ENCODE measurements around the gene HDAC11.

Gene HDAC11

GRCh38 chr3:13502791-13503060, 22.6 kb downstream of the HDAC11 start:
- H3K9ac ChIP-seq (ENCODE audit: low read length), result no peak overlapping the region

GRCh38 chr3:13504161-13504831, 24.2 kb downstream of the HDAC11 start:
- Histone ChIP-seq H3K9me3 (replicated peaks; ENCODE audit: insufficient read depth, low read length) (no peaks in the 10 kb centered on the region), H3K4me3 (ENCODE audit: low read length) (no peak overlapping the region), H3F3A (ENCODE audit: insufficient read depth, low read length) (no peaks in the 10 kb centered on the region), H2AFZ (ENCODE audit: low read length) (no peak overlapping the region), H4K20me1 (ENCODE audit: insufficient read depth, low read length) (no peaks in the 10 kb centered on the region), H3K79me2 (ENCODE audit: low read length) (no peaks in the 10 kb centered on the region), H3K9me2 (replicated peaks; ENCODE audit: insufficient read depth, low read length) (no peaks in the 10 kb centered on the region), H3K27me3 (replicated peaks; ENCODE audit: insufficient read depth, low read length) (peaks cover 54% of the 10 kb centered on the region), H3K4me1 (ENCODE audit: low read length) (no peaks in the 10 kb centered on the region), H3K36me3 (replicated peaks; ENCODE audit: insufficient read depth, low read length) (no peaks in the 10 kb centered on the region), H3K4me2 (ENCODE audit: low read depth, low read length) (no peak overlapping the region), H3K27ac (ENCODE audit: low read length) (no peak overlapping the region), H3K9ac (ENCODE audit: low read length) (no peak overlapping the region)
- DNase-seq, result no peak
- TF ChIP-seq CTCF (IDR thresholded peaks at IDR 0.05; ENCODE audit: low read length), result no peak
- TF ChIP-seq EZH2phosphoT487 (IDR thresholded peaks at IDR 0.05; ENCODE audit: low read length), result no peak
- TF ChIP-seq EZH2 (optimal IDR thresholded peaks at IDR 0.05; ENCODE audit: low read depth, low read length), result no peak

More at GRCh38 chr3:13502791-13503060, 22.6 kb downstream of the HDAC11 start:
- Histone ChIP-seq H4K20me1 (ENCODE audit: insufficient read depth, low read length) (no peaks in the 10 kb centered on the region), H3K4me3 (ENCODE audit: low read length) (no peak overlapping the region), H3K9me3 (replicated peaks; ENCODE audit: insufficient read depth, low read length) (no peaks in the 10 kb centered on the region), H3K79me2 (ENCODE audit: low read length) (no peaks in the 10 kb centered on the region), H3K4me2 (ENCODE audit: low read depth, low read length) (no peak overlapping the region), H3K36me3 (replicated peaks; ENCODE audit: insufficient read depth, low read length) (no peaks in the 10 kb centered on the region), H3K27me3 (replicated peaks; ENCODE audit: insufficient read depth, low read length) (peaks cover 48% of the 10 kb centered on the region), H3K27ac (ENCODE audit: low read length) (no peak overlapping the region), H3K4me1 (ENCODE audit: low read length) (no peaks in the 10 kb centered on the region), H2AFZ (ENCODE audit: low read length) (no peak overlapping the region), H3K9me2 (replicated peaks; ENCODE audit: insufficient read depth, low read length) (no peaks in the 10 kb centered on the region), H3F3A (ENCODE audit: insufficient read depth, low read length) (no peaks in the 10 kb centered on the region)
- TF ChIP-seq EZH2 (optimal IDR thresholded peaks at IDR 0.05; ENCODE audit: low read depth, low read length) (no peak), CTCF (IDR thresholded peaks at IDR 0.05; ENCODE audit: low read length) (no peak), EZH2phosphoT487 (IDR thresholded peaks at IDR 0.05; ENCODE audit: low read length) (no peak)
- no peak for DNase-seq

GRCh38 chr3:13505147-13506130, 25.3 kb downstream of the HDAC11 start:
- H3K9ac ChIP-seq (ENCODE audit: low read length), result no peak overlapping the region
- no peak overlapping the region for H3K4me3 ChIP-seq (ENCODE audit: low read length)
- H3K27ac ChIP-seq (ENCODE audit: low read length), result no peak overlapping the region

More at GRCh38 chr3:13505147-13506130, 25.3 kb downstream of the HDAC11 start:
- Histone ChIP-seq H3K9me3 (replicated peaks; ENCODE audit: insufficient read depth, low read length) (no peaks in the 10 kb centered on the region), H3K36me3 (replicated peaks; ENCODE audit: insufficient read depth, low read length) (no peaks in the 10 kb centered on the region), H2AFZ (ENCODE audit: low read length) (no peak overlapping the region), H4K20me1 (ENCODE audit: insufficient read depth, low read length) (no peaks in the 10 kb centered on the region), H3K9me2 (replicated peaks; ENCODE audit: insufficient read depth, low read length) (no peaks in the 10 kb centered on the region), H3F3A (ENCODE audit: insufficient read depth, low read length) (no peaks in the 10 kb centered on the region), H3K4me1 (ENCODE audit: low read length) (no peaks in the 10 kb centered on the region), H3K79me2 (ENCODE audit: low read length) (no peaks in the 10 kb centered on the region), H3K27me3 (replicated peaks; ENCODE audit: insufficient read depth, low read length) (peaks cover 54% of the 10 kb centered on the region), H3K4me2 (ENCODE audit: low read depth, low read length) (no peak overlapping the region)
- DNase-seq, result no peak
- TF ChIP-seq EZH2 (optimal IDR thresholded peaks at IDR 0.05; ENCODE audit: low read depth, low read length), result no peak
- TF ChIP-seq EZH2phosphoT487 (IDR thresholded peaks at IDR 0.05; ENCODE audit: low read length), result no peak
- TF ChIP-seq CTCF (IDR thresholded peaks at IDR 0.05; ENCODE audit: low read length), result no peak

Data from MM.1S (cell line).